ENCODE measurements around the gene LRRC9.

DNA sequence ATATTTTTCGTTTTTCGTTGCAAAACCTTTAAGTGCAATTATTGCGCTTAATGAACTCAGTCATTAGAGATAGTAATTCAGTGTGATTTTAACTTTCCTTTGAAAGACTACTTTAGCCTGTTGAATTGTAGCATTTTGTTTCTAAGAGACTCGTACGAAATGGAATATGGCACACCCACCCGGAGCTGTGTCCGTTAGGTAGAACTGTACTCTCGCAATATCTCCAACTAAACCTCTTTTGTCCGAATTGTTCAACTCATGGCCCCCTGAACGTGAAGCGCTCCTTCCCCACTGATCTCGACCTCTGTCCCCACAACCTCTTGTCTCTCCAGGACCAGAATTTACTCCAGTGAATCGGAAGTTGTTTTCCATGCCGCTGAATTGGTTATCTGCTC is 172.6 kb downstream of the LRRC9 start:
- TF ChIP-seq, protein P1, sequence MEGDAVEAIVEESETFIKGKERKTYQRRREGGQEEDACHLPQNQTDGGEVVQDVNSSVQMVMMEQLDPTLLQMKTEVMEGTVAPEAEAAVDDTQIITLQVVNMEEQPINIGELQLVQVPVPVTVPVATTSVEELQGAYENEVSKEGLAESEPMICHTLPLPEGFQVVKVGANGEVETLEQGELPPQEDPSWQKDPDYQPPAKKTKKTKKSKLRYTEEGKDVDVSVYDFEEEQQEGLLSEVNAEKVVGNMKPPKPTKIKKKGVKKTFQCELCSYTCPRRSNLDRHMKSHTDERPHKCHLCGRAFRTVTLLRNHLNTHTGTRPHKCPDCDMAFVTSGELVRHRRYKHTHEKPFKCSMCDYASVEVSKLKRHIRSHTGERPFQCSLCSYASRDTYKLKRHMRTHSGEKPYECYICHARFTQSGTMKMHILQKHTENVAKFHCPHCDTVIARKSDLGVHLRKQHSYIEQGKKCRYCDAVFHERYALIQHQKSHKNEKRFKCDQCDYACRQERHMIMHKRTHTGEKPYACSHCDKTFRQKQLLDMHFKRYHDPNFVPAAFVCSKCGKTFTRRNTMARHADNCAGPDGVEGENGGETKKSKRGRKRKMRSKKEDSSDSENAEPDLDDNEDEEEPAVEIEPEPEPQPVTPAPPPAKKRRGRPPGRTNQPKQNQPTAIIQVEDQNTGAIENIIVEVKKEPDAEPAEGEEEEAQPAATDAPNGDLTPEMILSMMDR (IDR thresholded peaks at IDR 0.05; ENCODE audit: extremely low read depth in 1 of 2, insufficient read depth in 1 of 2, low read depth in 1 of 2, low read length in 2 of 2): no peak
- no peak for TF ChIP-seq EZH2 (IDR thresholded peaks at IDR 0.05; ENCODE audit: borderline replicate concordance, low read depth, low read length, severe bottlenecking)
- no peak for TF ChIP-seq POLR2AphosphoS5 (IDR thresholded peaks at IDR 0.05; ENCODE audit: insufficient read depth, low read depth, low read length)
- TF ChIP-seq POLR2A (IDR thresholded peaks at IDR 0.05; ENCODE audit: low read depth, low read length): no peak
- TF ChIP-seq MAX (IDR thresholded peaks at IDR 0.05; ENCODE audit: insufficient read depth, insufficient read length): no peak
